Astrocyte of the cerebellum (primary cell): Measurements from ENCODE around the gene SARS1.
A peak's percentile ranks its signal among the peaks of the same experiment; 100 is the strongest.

ENCODE experiments used
- DNase-seq: peaks from one replicate; pipeline ENCODE4 v3.0.0-alpha.2; 2011; ENCODE audit warnings: low read depth
- H3K4me3 ChIP-seq: 2 replicates; pipeline ENCODE4 v1.5.1; 2011; ENCODE audit warnings: mild to moderate bottlenecking, low read depth, low read length, moderate library complexity
- in situ Hi-C: cut with HindIII; loops from 2 replicates; pipeline ENCODE4 v1.10.0; 2017; ENCODE audit warnings: low sequenced_read_pairs
- TF ChIP-seq, protein P1 (sequence below): IDR thresholded peaks from 2 replicates; pipeline ENCODE4 v1.5.1; 2012; ENCODE audit warnings: low read length, low read depth, moderate library complexity, mild to moderate bottlenecking; ENCODE audit errors: missing control alignments

Gene SARS1

DNA sequence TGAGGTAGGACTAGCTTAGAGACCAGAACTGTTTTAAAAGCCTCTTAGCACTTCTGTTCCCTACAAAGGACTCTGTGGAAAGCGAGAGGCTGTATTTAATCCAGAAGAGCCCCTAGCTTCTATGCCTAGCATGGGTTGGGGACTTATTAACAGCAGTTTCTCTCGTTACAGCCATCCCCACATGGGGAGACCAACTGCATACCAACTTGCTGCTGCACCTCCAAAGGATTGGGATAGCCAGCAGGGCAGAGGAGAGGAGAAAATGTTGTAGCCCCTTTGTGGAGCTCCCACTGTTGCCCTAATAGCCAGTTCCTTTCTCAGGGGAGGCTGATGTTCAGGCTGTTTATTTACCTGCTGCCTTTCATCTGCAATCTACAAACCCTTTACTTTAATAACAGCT, 24.7 kb downstream of the SARS1 start:
- no peak overlapping the region for H3K4me3 ChIP-seq
- no peak for DNase-seq
- in situ Hi-C loops, result loop anchor here (5.0 kb wide), 1 partner anchor 36 kb away; no protein-coding TSS in a partner anchor
- TF ChIP-seq, protein P1, sequence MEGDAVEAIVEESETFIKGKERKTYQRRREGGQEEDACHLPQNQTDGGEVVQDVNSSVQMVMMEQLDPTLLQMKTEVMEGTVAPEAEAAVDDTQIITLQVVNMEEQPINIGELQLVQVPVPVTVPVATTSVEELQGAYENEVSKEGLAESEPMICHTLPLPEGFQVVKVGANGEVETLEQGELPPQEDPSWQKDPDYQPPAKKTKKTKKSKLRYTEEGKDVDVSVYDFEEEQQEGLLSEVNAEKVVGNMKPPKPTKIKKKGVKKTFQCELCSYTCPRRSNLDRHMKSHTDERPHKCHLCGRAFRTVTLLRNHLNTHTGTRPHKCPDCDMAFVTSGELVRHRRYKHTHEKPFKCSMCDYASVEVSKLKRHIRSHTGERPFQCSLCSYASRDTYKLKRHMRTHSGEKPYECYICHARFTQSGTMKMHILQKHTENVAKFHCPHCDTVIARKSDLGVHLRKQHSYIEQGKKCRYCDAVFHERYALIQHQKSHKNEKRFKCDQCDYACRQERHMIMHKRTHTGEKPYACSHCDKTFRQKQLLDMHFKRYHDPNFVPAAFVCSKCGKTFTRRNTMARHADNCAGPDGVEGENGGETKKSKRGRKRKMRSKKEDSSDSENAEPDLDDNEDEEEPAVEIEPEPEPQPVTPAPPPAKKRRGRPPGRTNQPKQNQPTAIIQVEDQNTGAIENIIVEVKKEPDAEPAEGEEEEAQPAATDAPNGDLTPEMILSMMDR, result no peak

DNA sequence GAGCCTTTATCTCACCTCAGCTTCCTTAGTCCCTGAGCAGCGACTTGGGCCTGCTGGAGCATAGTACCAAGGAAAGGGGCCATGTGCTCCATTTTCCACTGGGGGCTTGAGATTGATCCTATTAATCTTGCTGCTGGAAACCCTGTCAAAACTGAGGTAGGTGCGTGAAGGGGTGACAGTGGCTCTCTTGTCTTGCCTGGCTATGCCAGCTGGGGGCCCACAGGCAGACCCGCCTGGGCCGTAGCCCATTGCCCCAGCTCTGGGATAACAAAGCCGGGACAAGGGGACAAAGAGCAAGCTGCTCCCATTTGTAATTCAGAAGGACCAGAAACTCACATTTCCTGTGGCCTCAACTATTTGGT, 25.3 kb downstream of the SARS1 start:
- no peak for DNase-seq
- in situ Hi-C loops, result loop anchor here (5.0 kb wide), 1 partner anchor 37 kb away; no protein-coding TSS in a partner anchor
- H3K4me3 ChIP-seq, result no peak overlapping the region
- TF ChIP-seq, protein P1, result no peak

DNA sequence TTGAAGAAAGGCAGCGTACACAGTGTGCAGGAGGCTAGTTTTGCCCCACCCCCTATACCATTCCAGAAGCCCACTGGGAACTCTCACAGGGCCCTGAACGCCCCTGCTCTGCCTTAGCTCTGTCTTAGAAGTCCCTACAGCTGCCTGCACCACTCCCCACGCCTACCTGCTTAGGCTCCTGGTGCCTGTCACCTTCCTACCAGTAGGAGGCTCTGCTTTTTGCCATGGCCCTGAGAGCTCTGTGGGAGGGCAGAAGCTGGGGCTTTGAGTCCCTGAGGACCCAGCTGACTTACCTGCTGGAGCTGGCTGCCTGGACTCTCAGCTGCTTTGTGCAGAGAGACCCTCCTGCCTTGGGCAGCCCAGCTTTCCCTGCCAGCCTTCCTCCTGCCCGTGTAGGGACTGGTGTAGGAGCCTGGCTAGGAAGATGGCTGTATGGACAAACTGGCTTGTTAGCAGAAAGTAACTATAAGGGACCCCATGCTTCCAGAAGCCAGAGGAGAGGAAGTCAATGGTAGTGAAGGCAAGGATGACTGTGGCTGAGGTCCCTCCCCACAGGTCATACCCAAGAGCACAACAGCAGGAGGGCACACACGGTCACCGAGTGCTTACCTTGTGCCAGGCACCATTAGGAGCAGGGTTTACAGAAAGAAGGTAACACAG, 25.8 kb downstream of the SARS1 start:
- no peak overlapping the region for H3K4me3 ChIP-seq
- no peak for DNase-seq
- in situ Hi-C loops, result loop anchor here (5.0 kb wide), 1 partner anchor 37 kb away; no protein-coding TSS in a partner anchor
- TF ChIP-seq, protein P1, result peak; percentile 71

GRCh38 chr1:109240158-109241152, 26.7 kb downstream of the SARS1 start:
- in situ Hi-C loops, result no loop called here
- no peak for DNase-seq
- no peak overlapping the region for H3K4me3 ChIP-seq
- TF ChIP-seq, protein P1, result no peak

DNA sequence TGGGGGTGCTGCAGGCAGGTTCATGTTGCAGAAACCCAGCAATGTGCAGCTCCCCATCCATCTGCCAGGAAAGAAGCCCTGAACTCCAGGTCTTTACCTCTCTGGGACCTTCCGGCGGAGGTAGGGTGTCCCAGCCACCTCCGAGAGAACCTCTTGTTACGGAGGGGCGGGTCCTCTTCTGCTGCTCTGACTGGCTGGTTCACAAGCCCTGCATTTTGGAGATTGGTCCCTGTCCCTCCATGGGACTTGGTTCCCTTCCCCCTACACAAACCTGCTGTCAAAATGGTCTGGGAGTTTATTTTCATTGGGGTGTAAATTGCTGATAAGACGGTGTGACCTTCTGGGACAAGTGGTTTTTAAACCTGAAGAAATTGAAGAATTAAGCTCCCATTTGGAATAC, 27.6 kb downstream of the SARS1 start:
- H3K4me3 ChIP-seq, result no peak overlapping the region
- in situ Hi-C loops, result no loop called here
- TF ChIP-seq, protein P1, result no peak
- no peak for DNase-seq

GRCh38 chr1:109241841-109242345, 28.2 kb downstream of the SARS1 start:
- in situ Hi-C loops, result no loop called here
- no peak overlapping the region for H3K4me3 ChIP-seq
- no peak for DNase-seq
- TF ChIP-seq, protein P1, result no peak
